BE2C (cell line): Measurements from ENCODE around the gene REV3L.

Experiments
- DNase-seq: peaks from one replicate; pipeline ENCODE4 v3.0.0-alpha.2; 2020
- H3K27me3 ChIP-seq: fragments of 250-450 bp; sonication (Bioruptor Pico); 2 replicates; pipeline ENCODE4 v1.5.1; 2020; ENCODE audit warnings: mild to moderate bottlenecking
- H3K36me3 ChIP-seq: fragments of 250-450 bp; sonication (Bioruptor Pico); 2 replicates; pipeline ENCODE4 v1.5.1; 2020; ENCODE audit warnings: mild to moderate bottlenecking
- H3K4me1 ChIP-seq: fragments of 250-450 bp; sonication (Bioruptor Pico); 2 replicates; pipeline ENCODE4 v1.5.1; 2020
- H3K4me3 ChIP-seq: 2 replicates; pipeline ENCODE4 v1.5.1; 2011; ENCODE audit warnings: low read depth, low read length
- H3K9me3 ChIP-seq: fragments of 250-450 bp; sonication (Bioruptor Pico); 2 replicates; pipeline ENCODE4 v1.5.1; 2020
- TF ChIP-seq, protein P1 (sequence below): IDR thresholded peaks from 2 replicates; pipeline ENCODE4 v1.5.1; 2012; ENCODE audit warnings: mild to moderate bottlenecking, low read depth, low read length

The REV3L gene

DNA sequence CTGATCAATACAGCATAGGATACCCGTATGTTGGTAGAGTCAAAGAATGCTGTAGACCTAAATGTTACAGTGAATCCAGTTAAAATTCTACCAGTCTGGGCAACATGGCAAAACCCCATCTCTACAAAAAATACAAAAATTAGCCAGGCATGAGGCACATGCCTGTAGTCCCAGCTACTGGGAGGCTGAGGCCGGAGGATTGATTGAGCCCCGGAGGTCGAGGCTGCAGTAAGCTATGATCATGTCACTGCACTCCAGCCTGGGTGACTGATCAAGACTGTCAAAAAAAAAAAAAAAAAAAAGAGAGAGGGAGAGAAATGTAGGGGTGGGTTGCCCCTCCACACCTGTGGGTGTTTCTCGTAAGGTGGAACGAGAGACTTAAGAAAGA lies 228.2 kb downstream of the REV3L start:
- no peak for DNase-seq
- H3K27me3 ChIP-seq: no peaks in the 10 kb centered on the region
- no peaks in the 10 kb centered on the region for H3K9me3 ChIP-seq
- no peaks in the 10 kb centered on the region for H3K36me3 ChIP-seq
- TF ChIP-seq, protein P1, sequence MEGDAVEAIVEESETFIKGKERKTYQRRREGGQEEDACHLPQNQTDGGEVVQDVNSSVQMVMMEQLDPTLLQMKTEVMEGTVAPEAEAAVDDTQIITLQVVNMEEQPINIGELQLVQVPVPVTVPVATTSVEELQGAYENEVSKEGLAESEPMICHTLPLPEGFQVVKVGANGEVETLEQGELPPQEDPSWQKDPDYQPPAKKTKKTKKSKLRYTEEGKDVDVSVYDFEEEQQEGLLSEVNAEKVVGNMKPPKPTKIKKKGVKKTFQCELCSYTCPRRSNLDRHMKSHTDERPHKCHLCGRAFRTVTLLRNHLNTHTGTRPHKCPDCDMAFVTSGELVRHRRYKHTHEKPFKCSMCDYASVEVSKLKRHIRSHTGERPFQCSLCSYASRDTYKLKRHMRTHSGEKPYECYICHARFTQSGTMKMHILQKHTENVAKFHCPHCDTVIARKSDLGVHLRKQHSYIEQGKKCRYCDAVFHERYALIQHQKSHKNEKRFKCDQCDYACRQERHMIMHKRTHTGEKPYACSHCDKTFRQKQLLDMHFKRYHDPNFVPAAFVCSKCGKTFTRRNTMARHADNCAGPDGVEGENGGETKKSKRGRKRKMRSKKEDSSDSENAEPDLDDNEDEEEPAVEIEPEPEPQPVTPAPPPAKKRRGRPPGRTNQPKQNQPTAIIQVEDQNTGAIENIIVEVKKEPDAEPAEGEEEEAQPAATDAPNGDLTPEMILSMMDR: no peak
- no peak overlapping the region for H3K4me3 ChIP-seq
- no peaks in the 10 kb centered on the region; the same call in 1 of the 2 replicates for H3K4me1 ChIP-seq

- no peaks in the 10 kb centered on the region for H3K9me3 ChIP-seq
Observed at GRCh38 chr6:111254004-111254778, 228.8 kb downstream of the REV3L start.

GRCh38 chr6:111252726-111253125 lies 230.3 kb downstream of the REV3L start:
- Histone ChIP-seq H3K36me3 (no peaks in the 10 kb centered on the region), H3K4me1 (no peaks in the 10 kb centered on the region; the same call in 1 of the 2 replicates), H3K9me3 (no peaks in the 10 kb centered on the region), H3K4me3 (no peak overlapping the region), H3K27me3 (no peaks in the 10 kb centered on the region)
- TF ChIP-seq, protein P1: no peak
- DNase-seq: no peak

More at GRCh38 chr6:111254004-111254778, 228.8 kb downstream of the REV3L start:
- Histone ChIP-seq H3K4me3 (no peak overlapping the region), H3K4me1 (no peaks in the 10 kb centered on the region; the same call in 1 of the 2 replicates), H3K36me3 (no peaks in the 10 kb centered on the region), H3K27me3 (no peaks in the 10 kb centered on the region)
- TF ChIP-seq, protein P1: no peak
- DNase-seq: no peak

DNA sequence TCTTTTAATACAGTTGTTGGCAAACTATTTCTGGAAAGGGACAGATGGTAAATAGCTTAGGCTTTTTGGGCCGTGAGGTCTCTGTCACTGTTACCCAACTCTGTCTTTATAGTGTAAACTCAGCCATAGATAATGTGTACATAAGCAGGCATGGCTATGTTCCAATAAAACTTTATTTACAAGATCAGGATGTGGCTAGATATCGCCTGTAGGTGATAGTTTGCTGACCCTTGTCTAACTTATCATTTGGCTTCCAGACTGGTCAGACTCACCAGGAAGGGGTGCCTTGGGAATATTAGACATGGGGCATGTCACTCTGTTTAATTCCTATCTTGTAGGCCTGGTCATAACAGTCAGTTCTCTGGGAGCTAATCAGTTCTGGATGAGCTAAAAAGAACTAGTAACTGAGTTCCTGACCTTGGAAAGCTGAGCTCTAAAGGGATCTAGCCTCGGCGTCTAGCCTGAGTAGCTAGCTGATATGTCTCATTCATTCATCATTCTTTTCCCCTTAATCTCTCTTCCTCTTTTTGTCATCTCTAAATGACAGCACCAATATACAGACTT lies 232.1 kb downstream of the REV3L start:
- TF ChIP-seq, protein P1: no peak
- no peaks in the 10 kb centered on the region; the same call in 1 of the 2 replicates for H3K4me1 ChIP-seq
- H3K27me3 ChIP-seq: no peaks in the 10 kb centered on the region
- no peak overlapping the region for H3K4me3 ChIP-seq
- no peaks in the 10 kb centered on the region for H3K9me3 ChIP-seq
- no peak for DNase-seq
- no peaks in the 10 kb centered on the region for H3K36me3 ChIP-seq
